Fibroblast of skin of back (primary cell): ENCODE results near the gene SYNGAP1. TPM values are rescaled to one million over a fixed set of nuclear protein-coding genes. Genes with fewer than 3 reads are reported as not detected.
"Not testable (repeated sequence)": the region's sequence is repeated elsewhere in the genome, so short reads cannot be mapped to it uniquely, and the experiment has no call there.

Experiments used
- DNase-seq: peaks from one replicate; pipeline ENCODE4 v3.0.0-alpha.2; 2013
- polyA plus RNA-seq, 2 experiments: library from polyadenylated mRNA; unstranded; fragments of 120-200 nt; gene quantifications; one replicate each; pipeline ENCODE4 v1.2.1, GENCODE V29; 2013; ENCODE audit not compliant: insufficient read length in 2 of 2

Gene SYNGAP1
- polyA plus RNA-seq (2013, experiment 1 of 2; ENCODE audit: insufficient read length), result 16.5 TPM
- polyA plus RNA-seq (2013, experiment 2 of 2; ENCODE audit: insufficient read length), result 20.4 TPM

- DNase-seq, result peak; percentile 68
These were observed at the start of gene SYNGAP1 for GRCh38 chr6:33419580-33420490. Gene SYNGAP1 (plus strand): TSS chr6:33420065. CDS start chr6:33420265, 200 bp downstream.

- not testable (repeated sequence) for DNase-seq
These were observed 48.0 kb upstream of the SYNGAP1 start for GRCh38 chr6:33371901-33372300.

GRCh38 chr6:33372526-33373123 lies 47.2 kb upstream of the SYNGAP1 start:
- no peak for DNase-seq

- no peak for DNase-seq
These were observed 45.6 kb upstream of the SYNGAP1 start for GRCh38 chr6:33373960-33374910.

DNA sequence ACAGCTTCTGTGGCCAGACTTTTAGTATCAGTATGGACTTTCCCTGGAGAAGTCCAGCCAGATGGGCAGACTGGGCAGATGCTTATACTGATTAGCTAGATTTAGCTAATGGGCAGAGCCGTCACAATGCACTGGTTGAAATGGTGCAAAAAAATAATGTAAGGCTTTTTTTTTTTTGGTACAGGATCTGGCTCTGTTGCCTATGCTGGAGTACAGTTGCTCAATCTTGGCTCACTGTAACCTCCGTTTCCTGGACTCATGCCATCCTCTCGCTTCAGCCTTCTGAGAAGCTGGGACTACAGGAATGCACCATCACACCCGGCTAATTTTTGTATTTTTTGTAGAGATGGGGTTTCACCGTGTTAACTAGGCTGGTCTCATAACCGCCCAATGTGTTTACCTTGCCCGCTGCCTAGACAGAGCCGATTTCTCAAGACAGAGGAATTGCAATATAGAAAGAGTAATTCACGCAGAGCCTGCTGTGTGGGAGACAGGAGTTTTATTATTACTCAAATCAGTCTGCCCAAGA lies 44.7 kb upstream of the SYNGAP1 start:
- peak; percentile 73 for DNase-seq

GRCh38 chr6:33377171-33377570 lies 42.7 kb upstream of the SYNGAP1 start:
- DNase-seq, result no peak

DNA sequence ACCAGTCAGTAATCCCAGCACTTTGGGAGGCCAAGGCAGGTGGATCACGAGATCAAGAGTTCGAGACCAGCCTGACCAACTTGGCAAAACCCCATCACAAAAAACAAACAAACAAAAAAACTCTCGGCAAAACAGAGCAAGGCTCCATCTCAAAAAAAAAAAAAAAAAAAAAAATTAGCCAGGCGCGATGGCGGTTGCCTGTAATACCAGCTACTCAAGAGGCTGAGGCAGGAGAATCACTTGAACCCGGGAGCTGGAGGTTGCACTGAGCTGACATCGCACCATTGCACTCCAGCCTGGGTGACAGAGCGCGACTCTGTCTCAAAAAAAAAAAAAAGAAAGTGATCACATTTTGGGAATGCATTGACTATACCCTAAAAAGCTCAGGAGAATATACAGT lies 40.7 kb upstream of the SYNGAP1 start:
- DNase-seq, result not testable (repeated sequence)

GRCh38 chr6:33380272-33380981 lies 39.4 kb upstream of the SYNGAP1 start:
- DNase-seq, result no peak

DNA sequence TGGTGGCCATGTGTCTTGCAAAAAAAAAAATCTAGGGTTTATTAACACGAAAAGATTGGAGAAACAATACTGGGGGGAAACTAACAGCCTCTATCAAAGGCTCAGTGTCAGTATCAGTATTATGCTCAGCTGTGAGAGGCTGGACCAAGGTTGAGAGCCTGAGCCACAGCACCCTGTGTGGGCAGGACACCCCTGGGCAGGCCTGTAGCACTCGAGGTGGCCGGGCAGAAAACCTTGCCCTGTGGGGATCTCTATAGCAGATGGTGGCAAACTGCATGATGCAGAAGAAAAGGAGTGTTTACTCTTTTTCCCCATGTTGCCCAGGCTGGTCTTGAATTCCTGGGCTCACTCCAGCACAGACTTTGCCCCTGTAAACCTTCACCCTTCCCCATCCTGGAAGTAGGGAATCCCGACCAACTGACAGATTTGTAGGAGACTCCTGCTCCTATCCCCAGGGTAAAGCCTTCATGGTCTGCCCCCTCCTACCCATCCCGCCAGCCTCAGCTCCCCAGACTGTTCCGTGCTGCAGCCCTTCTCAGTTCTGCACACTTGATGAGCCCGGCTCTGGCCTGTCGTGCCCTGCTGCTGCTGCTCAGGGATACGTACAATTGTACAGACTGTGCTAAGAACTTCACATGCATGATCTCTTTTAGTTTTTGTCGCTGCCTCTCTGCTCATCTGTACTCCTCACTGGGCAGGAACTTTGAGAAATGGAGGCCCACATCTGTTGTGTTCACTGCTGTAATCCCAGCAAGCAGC lies 36.3 kb upstream of the SYNGAP1 start:
- DNase-seq, result no peak

DNA sequence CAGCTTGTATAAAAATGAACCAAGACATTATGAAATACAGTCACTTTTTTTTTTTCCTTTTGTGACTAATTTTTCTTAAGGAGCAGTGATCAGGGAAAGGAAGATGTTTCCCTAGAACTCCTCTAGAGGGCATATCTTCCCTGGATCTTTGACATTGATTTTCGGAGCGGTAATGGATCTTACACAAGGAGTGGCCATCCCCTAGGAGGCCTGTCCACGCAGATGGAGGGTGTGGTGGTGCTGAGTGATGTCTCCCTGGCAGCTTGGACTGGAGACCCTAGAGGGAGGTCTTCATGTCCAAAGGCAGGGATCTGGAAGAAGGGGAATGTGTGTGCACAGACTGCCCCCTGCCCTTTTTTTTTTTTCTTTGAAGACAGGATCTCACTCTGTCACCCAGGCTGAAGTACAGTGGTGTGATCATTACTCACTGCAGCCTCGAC lies 35.3 kb upstream of the SYNGAP1 start:
- peak; percentile 69 for DNase-seq

GRCh38 chr6:33390173-33390572 lies 29.7 kb upstream of the SYNGAP1 start:
- DNase-seq, result no peak

DNA sequence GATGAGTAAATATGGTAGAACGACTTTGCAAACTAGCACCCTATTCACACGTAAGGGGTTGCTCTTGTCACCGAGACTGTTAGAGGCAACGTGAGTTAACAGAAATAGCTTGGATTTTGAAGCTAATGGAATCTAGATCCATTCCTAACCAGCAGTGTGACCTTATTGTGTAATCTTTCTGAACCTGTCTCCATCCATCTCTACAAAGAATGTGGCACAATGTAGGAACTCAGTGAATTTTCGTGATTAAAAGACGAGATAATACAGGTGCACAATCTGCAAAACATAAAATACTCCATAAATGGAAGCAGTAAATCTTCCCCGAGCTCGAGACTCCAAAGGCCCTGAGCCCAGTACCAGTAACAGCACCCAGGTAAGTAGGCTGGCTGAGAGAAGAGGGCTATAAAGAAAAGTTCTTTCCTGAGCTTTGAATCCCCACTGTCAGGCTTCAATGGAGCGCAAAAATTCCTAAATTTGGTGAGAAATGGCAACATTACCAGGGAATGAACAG lies 29.0 kb upstream of the SYNGAP1 start:
- no peak for DNase-seq

- peak; percentile 100 for DNase-seq
These were observed 28.5 kb upstream of the SYNGAP1 start, which contains the start of gene KIFC1 for GRCh38 chr6:33391278-33391921. Gene KIFC1 (plus strand): TSS chr6:33391823. CDS start chr6:33391986, 163 bp downstream.

GRCh38 chr6:33391922-33392594 lies 27.8 kb upstream of the SYNGAP1 start:
- peak; percentile 43 for DNase-seq

DNA sequence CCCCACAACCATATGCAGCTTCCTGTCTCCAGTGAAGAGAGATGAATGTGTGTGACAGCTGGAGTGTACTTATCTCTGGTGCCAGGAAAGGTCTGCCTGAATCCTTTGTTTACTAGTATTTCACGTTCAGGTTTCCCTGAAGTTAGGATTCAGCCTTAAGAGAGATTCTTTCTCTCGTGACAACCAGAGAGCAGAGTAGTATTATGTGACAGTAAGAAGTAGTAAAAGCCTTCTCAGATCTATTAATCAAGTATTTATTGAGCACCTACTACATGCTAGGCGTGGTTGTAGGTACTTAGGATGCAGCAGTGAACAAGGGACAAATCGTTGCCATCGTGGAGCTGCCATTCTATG lies 27.3 kb upstream of the SYNGAP1 start:
- DNase-seq, result no peak

DNA sequence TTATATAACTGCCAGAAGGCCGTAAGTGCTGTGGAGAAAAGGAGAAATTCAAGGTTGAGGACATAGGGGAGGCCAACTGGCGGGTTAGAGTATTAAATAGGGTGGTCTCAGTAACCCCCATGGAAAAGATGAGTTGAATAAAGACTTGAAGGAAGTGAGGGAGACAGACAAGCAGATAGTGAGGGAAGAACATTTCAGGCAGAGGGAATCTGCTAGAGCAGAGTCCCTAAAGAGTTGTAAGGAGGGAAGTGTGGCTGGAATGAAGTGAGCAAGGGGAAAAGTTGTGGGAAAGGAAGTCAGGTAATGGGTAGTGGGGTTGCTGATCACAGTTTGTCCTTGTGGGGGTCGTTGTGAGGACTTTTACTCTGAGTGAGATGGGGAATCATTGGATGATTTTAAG lies 26.9 kb upstream of the SYNGAP1 start:
- no peak for DNase-seq

DNA sequence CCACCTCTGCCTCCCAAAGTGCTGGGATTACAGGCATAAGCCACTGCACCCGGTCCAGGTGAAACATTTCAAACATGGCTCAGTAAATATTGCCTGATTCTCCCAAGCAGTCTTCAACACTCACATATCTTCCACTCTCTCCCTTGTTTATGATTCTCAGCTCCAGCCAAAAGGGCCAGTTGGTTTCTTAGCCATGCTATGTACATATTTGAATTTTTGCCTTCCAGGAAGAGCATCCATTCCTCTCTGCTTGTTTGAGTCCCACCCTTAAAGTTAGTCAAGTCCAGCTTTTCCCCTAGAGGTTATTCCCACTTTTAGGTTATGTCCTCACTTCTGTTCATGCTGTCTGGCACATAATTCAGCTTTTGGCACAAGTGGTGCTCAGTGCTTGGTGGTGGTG lies 22.3 kb upstream of the SYNGAP1 start:
- no peak for DNase-seq

DNA sequence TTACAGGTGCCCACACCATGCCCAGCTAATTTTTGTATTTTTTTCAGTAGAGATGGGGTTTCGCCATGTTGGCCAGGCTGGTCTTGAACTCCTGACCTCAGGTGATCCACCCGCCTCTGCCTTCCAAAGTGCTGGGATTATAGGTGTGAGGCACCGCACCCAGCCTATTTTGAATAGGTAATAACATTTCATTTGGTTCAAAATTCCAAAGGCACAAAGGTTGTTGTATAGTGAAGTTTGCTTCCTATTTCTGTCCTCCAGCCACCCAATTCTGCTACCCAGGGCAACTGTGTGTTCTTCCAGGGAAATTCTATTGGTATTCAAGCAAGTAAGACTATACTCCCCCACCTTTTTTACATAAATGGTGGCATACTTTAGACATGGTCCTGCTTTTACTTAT lies 21.3 kb upstream of the SYNGAP1 start:
- DNase-seq, result not testable (repeated sequence)

DNA sequence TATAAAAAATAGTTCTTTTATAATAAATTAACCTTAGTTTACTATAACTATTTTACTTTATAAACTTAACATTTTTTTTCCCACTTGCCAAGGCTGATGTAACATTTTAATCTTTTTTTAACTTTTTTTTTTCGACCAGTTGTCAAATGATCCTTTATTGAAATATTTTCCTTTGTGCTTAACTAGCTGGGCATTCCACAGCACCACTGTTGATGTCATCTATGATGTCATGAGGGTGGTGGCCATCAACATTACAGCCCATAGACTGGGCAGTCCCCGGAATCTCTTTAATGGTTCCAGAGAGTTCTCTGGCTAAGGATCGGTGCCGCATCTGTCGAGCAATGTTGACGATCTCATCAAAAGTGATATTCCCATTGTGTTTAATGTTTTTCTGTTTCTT lies 20.0 kb upstream of the SYNGAP1 start:
- not testable (repeated sequence) for DNase-seq
